Thymus (tissue), 11 donors: Measurements from ENCODE around the gene VPS8. TPM values are rescaled to one million over a fixed set of nuclear protein-coding genes. Genes with fewer than 3 reads are reported as not detected.

Experiments used
- DNase-seq, 9 donors: peaks; one replicate each; pipeline ENCODE4 v3.0.0-alpha.2; 2013; ENCODE audit warnings: low spot score in 9 of 9, low read depth in 6 of 9, missing footprints in 1 of 9
- H3K27ac ChIP-seq, 2 donors: one replicate each; pipeline ENCODE4 v1.5.1; 2013; ENCODE audit warnings: control low read depth in 1 of 2, low read depth in 1 of 2, low read length in 1 of 2, mild to moderate bottlenecking in 1 of 2, moderate library complexity in 1 of 2
- H3K27me3 ChIP-seq, 2 donors: one replicate each; pipeline ENCODE4 v1.5.1; 2013; ENCODE audit warnings: low read length in 1 of 2; ENCODE audit not compliant: control insufficient read depth in 2 of 2, insufficient read depth in 1 of 2
- H3K36me3 ChIP-seq, 2 donors: one replicate each; pipeline ENCODE4 v1.5.1; 2013; ENCODE audit warnings: low read length in 1 of 2, mild to moderate bottlenecking in 1 of 2, moderate library complexity in 1 of 2; ENCODE audit not compliant: control insufficient read depth in 2 of 2, insufficient read depth in 2 of 2
- H3K4me1 ChIP-seq, 2 donors: one replicate each; pipeline ENCODE4 v1.5.1; 2013; ENCODE audit warnings: low read length in 2 of 2; ENCODE audit not compliant: control insufficient read depth in 2 of 2, insufficient read depth in 2 of 2
- H3K4me3 ChIP-seq, 2 donors: one replicate each; pipeline ENCODE4 v1.5.1; 2013; ENCODE audit warnings: low read length in 2 of 2, control low read depth in 1 of 2, mild to moderate bottlenecking in 1 of 2
- H3K9me3 ChIP-seq, 2 donors: one replicate each; pipeline ENCODE4 v1.5.1; 2013; ENCODE audit warnings: low read length in 1 of 2, mild to moderate bottlenecking in 1 of 2; ENCODE audit not compliant: control insufficient read depth in 2 of 2, insufficient read depth in 1 of 2
- WGBS: extraction: QIAGEN DNeasy Blood & Tissue Kit; methylation state at CpG from one replicate; pipeline ENCODE4 v1.1.7; 2013; 5-methylcytosine and 5-hydroxymethylcytosine counted together
- polyA plus RNA-seq: library from polyadenylated mRNA; stranded (reverse); fragments of 200-250 nt; gene quantifications from one replicate; pipeline ENCODE4 v1.2.3, GENCODE V29; 2013
- total RNA-seq: library from RNA; stranded (reverse); fragments of 120-200 nt; gene quantifications from one replicate; pipeline ENCODE4 v1.2.4, GENCODE V29; 2013
- donor health status: healthy.

VPS8 gene
- total and polyA plus RNA-seq, 2 donors, result 20.1 to 36.1 TPM

GRCh38 chr3:185071287-185071800, 259.4 kb downstream of the VPS8 start:
- Histone ChIP-seq H3K9me3 (no peaks in the 10 kb centered on the region), H3K4me1 (no peaks in the 10 kb centered on the region), H3K27ac (no peak overlapping the region), H3K4me3 (no peak overlapping the region), H3K27me3 (no peaks in the 10 kb centered on the region), H3K36me3 (no peaks in the 10 kb centered on the region)
- DNase-seq, result no peak
- WGBS, result 76% methylated on average over 7 of the region's 7 CpGs

GRCh38 chr3:185075547-185075946, 263.6 kb downstream of the VPS8 start:
- no peak overlapping the region for H3K4me3 ChIP-seq
- H3K27me3 ChIP-seq, result no peaks in the 10 kb centered on the region
- no peaks in the 10 kb centered on the region for H3K9me3 ChIP-seq
- 96% methylated on average over 13 of the region's 13 CpGs for WGBS
- H3K36me3 ChIP-seq, result no peaks in the 10 kb centered on the region
- DNase-seq, result no peak
- H3K4me1 ChIP-seq, result no peaks in the 10 kb centered on the region
- H3K27ac ChIP-seq, result no peak overlapping the region

GRCh38 chr3:185076219-185076618, 264.3 kb downstream of the VPS8 start:
- no peaks in the 10 kb centered on the region for H3K27me3 ChIP-seq
- no peaks in the 10 kb centered on the region for H3K36me3 ChIP-seq
- no peak overlapping the region for H3K27ac ChIP-seq
- no peaks in the 10 kb centered on the region for H3K9me3 ChIP-seq
- no peak overlapping the region for H3K4me3 ChIP-seq
- no peaks in the 10 kb centered on the region for H3K4me1 ChIP-seq
- no peak for DNase-seq
- 87% methylated on average over 8 of the region's 8 CpGs for WGBS

- no peaks in the 10 kb centered on the region for H3K9me3 ChIP-seq
- no peak overlapping the region for H3K4me3 ChIP-seq
- no peak for DNase-seq
- H3K27me3 ChIP-seq, result no peaks in the 10 kb centered on the region
- WGBS, result 94% methylated on average over 1 of the region's 1 CpG
- no peaks in the 10 kb centered on the region for H3K4me1 ChIP-seq
- no peak overlapping the region for H3K27ac ChIP-seq
- H3K36me3 ChIP-seq, result no peaks in the 10 kb centered on the region
Measured at GRCh38 chr3:185079625-185080024, 267.7 kb downstream of the VPS8 start.

GRCh38 chr3:185081521-185081920, 269.6 kb downstream of the VPS8 start:
- WGBS, result 96% methylated on average over 1 of the region's 1 CpG
- no peaks in the 10 kb centered on the region for H3K4me1 ChIP-seq
- H3K27me3 ChIP-seq, result no peaks in the 10 kb centered on the region
- no peaks in the 10 kb centered on the region for H3K36me3 ChIP-seq
- H3K4me3 ChIP-seq, result no peak overlapping the region
- no peak for DNase-seq
- H3K9me3 ChIP-seq, result no peaks in the 10 kb centered on the region
- no peak overlapping the region for H3K27ac ChIP-seq

- Histone ChIP-seq H3K36me3 (no peaks in the 10 kb centered on the region), H3K27me3 (no peaks in the 10 kb centered on the region), H3K9me3 (no peaks in the 10 kb centered on the region), H3K4me3 (no peak overlapping the region), H3K4me1 (no peaks in the 10 kb centered on the region), H3K27ac (no peak overlapping the region)
- DNase-seq, result no peak
- WGBS, result 95% methylated on average over 3 of the region's 3 CpGs
Measured at GRCh38 chr3:185082149-185082548, 270.2 kb downstream of the VPS8 start.

GRCh38 chr3:185082829-185083228, 270.9 kb downstream of the VPS8 start:
- Histone ChIP-seq H3K27ac (no peak overlapping the region), H3K27me3 (no peaks in the 10 kb centered on the region), H3K4me1 (no peaks in the 10 kb centered on the region), H3K36me3 (no peaks in the 10 kb centered on the region), H3K9me3 (no peaks in the 10 kb centered on the region), H3K4me3 (no peak overlapping the region)
- no peak for DNase-seq
- WGBS, result 88% methylated on average over 14 of the region's 14 CpGs

- no peaks in the 10 kb centered on the region for H3K36me3 ChIP-seq
- no peak for DNase-seq
- WGBS, result 96% methylated on average over 5 of the region's 5 CpGs
- no peak overlapping the region for H3K4me3 ChIP-seq
- H3K27ac ChIP-seq, result no peak overlapping the region
- no peaks in the 10 kb centered on the region for H3K4me1 ChIP-seq
- H3K27me3 ChIP-seq, result no peaks in the 10 kb centered on the region
- H3K9me3 ChIP-seq, result no peaks in the 10 kb centered on the region
Measured at GRCh38 chr3:185084402-185084801, 272.4 kb downstream of the VPS8 start.

- WGBS, result 89% methylated on average over 5 of the region's 5 CpGs
- Histone ChIP-seq H3K9me3 (no peaks in the 10 kb centered on the region), H3K4me3 (no peak overlapping the region)
Measured at GRCh38 chr3:185084901-185085300, 272.9 kb downstream of the VPS8 start.

GRCh38 chr3:185087419-185087818, 275.5 kb downstream of the VPS8 start:
- DNase-seq, result no peak
- no peaks in the 10 kb centered on the region for H3K36me3 ChIP-seq
- whole genome bisulfite sequencing, result 93% methylated on average over 3 of the region's 3 CpGs

More at GRCh38 chr3:185084901-185085300, 272.9 kb downstream of the VPS8 start:
- no peaks in the 10 kb centered on the region for H3K27me3 ChIP-seq
- no peaks in the 10 kb centered on the region for H3K36me3 ChIP-seq
- no peaks in the 10 kb centered on the region for H3K4me1 ChIP-seq
- H3K27ac ChIP-seq, result no peak overlapping the region
- no peak for DNase-seq

More at GRCh38 chr3:185087419-185087818, 275.5 kb downstream of the VPS8 start:
- Histone ChIP-seq H3K27me3 (no peaks in the 10 kb centered on the region), H3K9me3 (no peaks in the 10 kb centered on the region), H3K4me1 (no peaks in the 10 kb centered on the region), H3K27ac (no peak overlapping the region), H3K4me3 (no peak overlapping the region)
